ENCODE data around the gene BTG2. TPM values are rescaled to one million over a fixed set of nuclear protein-coding genes. Genes with fewer than 3 reads are reported as not detected.

Gene BTG2
- total RNA-seq, 1 donor from 2014 or later = 448 TPM

DNA sequence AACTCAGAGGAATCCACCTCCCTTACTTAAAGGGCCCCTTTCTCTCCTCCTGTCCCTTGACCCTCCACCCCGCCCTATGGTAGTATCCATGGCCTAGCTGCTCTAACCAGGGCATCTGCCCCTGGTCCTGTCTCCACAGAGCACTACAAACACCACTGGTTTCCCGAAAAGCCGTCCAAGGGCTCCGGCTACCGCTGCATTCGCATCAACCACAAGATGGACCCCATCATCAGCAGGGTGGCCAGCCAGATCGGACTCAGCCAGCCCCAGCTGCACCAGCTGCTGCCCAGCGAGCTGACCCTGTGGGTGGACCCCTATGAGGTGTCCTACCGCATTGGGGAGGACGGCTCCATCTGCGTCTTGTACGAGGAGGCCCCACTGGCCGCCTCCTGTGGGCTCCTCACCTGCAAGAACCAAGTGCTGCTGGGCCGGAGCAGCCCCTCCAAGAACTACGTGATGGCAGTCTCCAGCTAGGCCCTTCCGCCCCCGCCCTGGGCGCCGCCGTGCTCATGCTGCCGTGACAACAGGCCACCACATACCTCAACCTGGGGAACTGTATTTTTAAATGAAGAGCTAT lies 1.7 kb downstream of the BTG2 start:
- POLR2A ChIA-PET = interaction anchor here (1.0 to 14.7 kb wide), 8 partner anchors 8 to 74 kb away, joined by 4 to 1942 read pairs (median 39); no protein-coding TSS in a partner anchor
- TF ChIP-seq, protein P1, sequence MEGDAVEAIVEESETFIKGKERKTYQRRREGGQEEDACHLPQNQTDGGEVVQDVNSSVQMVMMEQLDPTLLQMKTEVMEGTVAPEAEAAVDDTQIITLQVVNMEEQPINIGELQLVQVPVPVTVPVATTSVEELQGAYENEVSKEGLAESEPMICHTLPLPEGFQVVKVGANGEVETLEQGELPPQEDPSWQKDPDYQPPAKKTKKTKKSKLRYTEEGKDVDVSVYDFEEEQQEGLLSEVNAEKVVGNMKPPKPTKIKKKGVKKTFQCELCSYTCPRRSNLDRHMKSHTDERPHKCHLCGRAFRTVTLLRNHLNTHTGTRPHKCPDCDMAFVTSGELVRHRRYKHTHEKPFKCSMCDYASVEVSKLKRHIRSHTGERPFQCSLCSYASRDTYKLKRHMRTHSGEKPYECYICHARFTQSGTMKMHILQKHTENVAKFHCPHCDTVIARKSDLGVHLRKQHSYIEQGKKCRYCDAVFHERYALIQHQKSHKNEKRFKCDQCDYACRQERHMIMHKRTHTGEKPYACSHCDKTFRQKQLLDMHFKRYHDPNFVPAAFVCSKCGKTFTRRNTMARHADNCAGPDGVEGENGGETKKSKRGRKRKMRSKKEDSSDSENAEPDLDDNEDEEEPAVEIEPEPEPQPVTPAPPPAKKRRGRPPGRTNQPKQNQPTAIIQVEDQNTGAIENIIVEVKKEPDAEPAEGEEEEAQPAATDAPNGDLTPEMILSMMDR (IDR thresholded peaks at IDR 0.05) = no peak
- H3K27me3 Mint-ChIP-seq = no peaks in the 10 kb centered on the region
- peaks cover 72% of the 10 kb centered on the region for H3K36me3 Mint-ChIP-seq (ENCODE audit: low read depth)
- intact Hi-C loops (cut with micrococcal nuclease) = no loop called here
- CTCF ChIA-PET = interaction anchor here (1.1 to 9.7 kb wide), 10 partner anchors 10 to 181 kb away, joined by 5 to 199 read pairs (median 9); no protein-coding TSS in a partner anchor
- no peaks in the 10 kb centered on the region for H3K9me3 Mint-ChIP-seq
- DNase-seq (no peak), ATAC-seq (ENCODE audit: low read depth) (no peak)
- H3K27ac Mint-ChIP-seq = peak overlapping the region; percentile 95
- peak overlapping the region; percentile 92 for H3K4me3 Mint-ChIP-seq
- H3K4me1 Mint-ChIP-seq = peaks cover 73% of the 10 kb centered on the region

DNA sequence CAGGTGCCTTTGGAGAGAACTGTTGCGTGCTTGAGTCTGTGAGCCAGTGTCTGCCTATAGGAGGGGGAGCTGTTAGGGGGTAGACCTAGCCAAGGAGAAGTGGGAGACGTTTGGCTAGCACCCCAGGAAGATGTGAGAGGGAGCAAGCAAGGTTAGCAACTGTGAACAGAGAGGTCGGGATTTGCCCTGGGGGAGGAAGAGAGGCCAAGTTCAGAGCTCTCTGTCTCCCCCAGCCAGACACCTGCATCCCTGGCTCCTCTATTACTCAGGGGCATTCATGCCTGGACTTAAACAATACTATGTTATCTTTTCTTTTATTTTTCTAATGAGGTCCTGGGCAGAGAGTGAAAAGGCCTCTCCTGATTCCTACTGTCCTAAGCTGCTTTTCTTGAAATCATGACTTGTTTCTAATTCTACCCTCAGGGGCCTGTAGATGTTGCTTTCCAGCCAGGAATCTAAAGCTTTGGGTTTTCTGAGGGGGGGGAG lies 2.4 kb downstream of the BTG2 start:
- no peak for ATAC-seq (ENCODE audit: low read depth)
- ChIA-PET POLR2A (interaction anchor here (2.4 to 14.7 kb wide), 6 partner anchors 8 to 30 kb away, joined by 29 to 1942 read pairs (median 120); no protein-coding TSS in a partner anchor), CTCF (interaction anchor here (1.3 to 9.7 kb wide), 8 partner anchors 9 to 180 kb away, joined by 5 to 199 read pairs (median 56); no protein-coding TSS in a partner anchor)
- peak overlapping the region; percentile 95 for H3K27ac Mint-ChIP-seq
- intact Hi-C loops (cut with micrococcal nuclease) = no loop called here
- TF ChIP-seq, protein P1 (IDR thresholded peaks at IDR 0.05) = no peak
- H3K27me3 Mint-ChIP-seq = no peaks in the 10 kb centered on the region
- H3K36me3 Mint-ChIP-seq (ENCODE audit: low read depth) = peaks cover 72% of the 10 kb centered on the region
- peak overlapping the region; percentile 92 for H3K4me3 Mint-ChIP-seq
- peaks cover 71% of the 10 kb centered on the region for H3K4me1 Mint-ChIP-seq
- DNase-seq = no peak
- no peaks in the 10 kb centered on the region for H3K9me3 Mint-ChIP-seq

DNA sequence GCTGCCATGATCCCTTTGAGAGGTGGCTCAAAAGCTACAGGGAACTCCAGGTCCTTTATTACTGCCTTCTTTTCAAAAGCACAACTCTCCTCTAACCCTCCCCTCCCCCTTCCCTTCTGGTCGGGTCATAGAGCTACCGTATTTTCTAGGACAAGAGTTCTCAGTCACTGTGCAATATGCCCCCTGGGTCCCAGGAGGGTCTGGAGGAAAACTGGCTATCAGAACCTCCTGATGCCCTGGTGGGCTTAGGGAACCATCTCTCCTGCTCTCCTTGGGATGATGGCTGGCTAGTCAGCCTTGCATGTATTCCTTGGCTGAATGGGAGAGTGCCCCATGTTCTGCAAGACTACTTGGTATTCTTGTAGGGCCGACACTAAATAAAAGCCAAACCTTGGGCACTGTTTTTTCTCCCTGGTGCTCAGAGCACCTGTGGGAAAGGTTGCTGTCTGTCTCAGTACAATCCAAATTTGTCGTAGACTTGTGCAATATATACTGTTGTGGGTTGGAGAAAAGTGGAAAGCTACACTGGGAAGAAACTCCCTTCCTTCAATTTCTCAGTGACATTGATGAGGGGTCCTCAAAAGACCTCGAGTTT lies 3.1 kb downstream of the BTG2 start:
- ChIA-PET POLR2A (interaction anchor here (0.6 to 14.7 kb wide), 8 partner anchors 9 to 55 kb away, joined by 3 to 1942 read pairs (median 39); no protein-coding TSS in a partner anchor), CTCF (interaction anchor here (1.3 to 9.7 kb wide), 8 partner anchors 8 to 394 kb away, joined by 3 to 199 read pairs (median 56); no protein-coding TSS in a partner anchor)
- Mint-ChIP-seq H3K4me1 (peaks cover 69% of the 10 kb centered on the region), H3K4me3 (peak overlapping the region; percentile 92), H3K27ac (peak overlapping the region; percentile 95), H3K27me3 (no peaks in the 10 kb centered on the region), H3K9me3 (no peaks in the 10 kb centered on the region), H3K36me3 (ENCODE audit: low read depth) (peaks cover 76% of the 10 kb centered on the region)
- DNase-seq = no peak
- ATAC-seq (ENCODE audit: low read depth) = no peak
- intact Hi-C loops (cut with micrococcal nuclease) = no loop called here
- TF ChIP-seq, protein P1 (IDR thresholded peaks at IDR 0.05) = no peak

DNA sequence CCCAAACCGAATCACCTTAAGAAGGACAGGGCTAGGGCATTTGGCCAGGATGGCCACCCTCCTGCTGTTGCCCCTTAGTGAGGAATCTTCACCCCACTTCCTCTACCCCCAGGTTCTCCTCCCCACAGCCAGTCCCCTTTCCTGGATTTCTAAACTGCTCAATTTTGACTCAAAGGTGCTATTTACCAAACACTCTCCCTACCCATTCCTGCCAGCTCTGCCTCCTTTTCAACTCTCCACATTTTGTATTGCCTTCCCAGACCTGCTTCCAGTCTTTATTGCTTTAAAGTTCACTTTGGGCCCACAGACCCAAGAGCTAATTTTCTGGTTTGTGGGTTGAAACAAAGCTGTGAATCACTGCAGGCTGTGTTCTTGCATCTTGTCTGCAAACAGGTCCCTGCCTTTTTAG lies 3.6 kb downstream of the BTG2 start:
- peaks cover 67% of the 10 kb centered on the region for H3K4me1 Mint-ChIP-seq
- peak overlapping the region; percentile 92 for H3K4me3 Mint-ChIP-seq
- intact Hi-C loops (cut with micrococcal nuclease) = no loop called here
- TF ChIP-seq, protein P1 (IDR thresholded peaks at IDR 0.05) = no peak
- no peaks in the 10 kb centered on the region for H3K9me3 Mint-ChIP-seq
- no peaks in the 10 kb centered on the region for H3K27me3 Mint-ChIP-seq
- CTCF ChIA-PET = interaction anchor here (0.8 to 9.7 kb wide), 7 partner anchors 10 to 393 kb away, joined by 3 to 199 read pairs (median 100); no protein-coding TSS in a partner anchor
- H3K27ac Mint-ChIP-seq = peak overlapping the region; percentile 95
- POLR2A ChIA-PET = interaction anchor here (0.5 to 14.7 kb wide), 8 partner anchors 9 to 56 kb away, joined by 3 to 1942 read pairs (median 37); no protein-coding TSS in a partner anchor
- ATAC-seq (ENCODE audit: low read depth) = no peak
- DNase-seq = no peak
- H3K36me3 Mint-ChIP-seq (ENCODE audit: low read depth) = peaks cover 81% of the 10 kb centered on the region

Measured in activated B cell treated with CpG ODN at 0.5 μM for 24 hours (primary cell).